K562 (cell line): Measurements from ENCODE around the gene COL20A1. TPM values are rescaled to one million over a fixed set of nuclear protein-coding genes. Genes with fewer than 3 reads are reported as not detected.
A peak's percentile ranks its signal among the peaks of the same experiment; 100 is the strongest.

ENCODE experiments used
- C11orf30 ChIP-seq: fragments of 450-650 bp; IDR thresholded peaks from 2 replicates; pipeline ENCODE4 v1.6.1; 2016; ENCODE audit warnings: low read depth, mild to moderate bottlenecking
- ELF1 ChIP-seq: fragments of 200-800 bp; sonication (Bioruptor generic); IDR thresholded peaks from 2 replicates; pipeline ENCODE4 v1.6.1; 2016; ENCODE audit warnings: missing genetic modification characterization, missing compliant biosample characterization
- PHF8 ChIP-seq: fragments of 200-600 bp; sonication (generic); IDR thresholded peaks from 2 replicates; pipeline ENCODE4 v1.6.1; 2012; ENCODE audit warnings: mixed run types, mild to moderate bottlenecking, inconsistent platforms, low read length, moderate library complexity, borderline replicate concordance
- PHTF2 ChIP-seq: fragments of 250-450 bp; sonication (Bioruptor Pico); IDR thresholded peaks from 2 replicates; pipeline ENCODE4 v1.5.0; 2021; ENCODE audit warnings: mild to moderate bottlenecking
- PRDM10 ChIP-seq: fragments of 450-650 bp; IDR thresholded peaks from 2 replicates; pipeline ENCODE4 v1.6.1; 2018; ENCODE audit not compliant: partially characterized antibody
- SMAD3 ChIP-seq: fragments of 450-650 bp; formaldehyde crosslinking; conservative IDR thresholded peaks from 2 replicates; pipeline ENCODE4 v1.4.0; 2020; ENCODE audit warnings: mild to moderate bottlenecking
- SRF ChIP-seq, 2 experiments: fragments of 250-450, 450-650 bp in 1 of 2; sonication (Bioruptor Pico) in 1 of 2; sonication (generic) in 1 of 2; formaldehyde crosslinking; IDR thresholded peaks; 2 replicates each; pipeline versions ENCODE4 v1.5.0 to v1.5.1; 2020 to 2022; ENCODE audit warnings: mild to moderate bottlenecking in 1 of 2, missing genetic modification reagents in 1 of 2
- TAF7 ChIP-seq: fragments of 450-650 bp; IDR thresholded peaks from 2 replicates; pipeline ENCODE4 v1.6.1; 2016; ENCODE audit warnings: missing genetic modification characterization, missing compliant biosample characterization
- ZBTB40 ChIP-seq, 2 experiments: fragments of 450-650 bp in 1 of 2; sonication (generic) in 1 of 2; formaldehyde crosslinking in 1 of 2; IDR thresholded peaks; 2 replicates each; pipeline versions ENCODE4 v1.7.1 to v1.9.0; 2016 to 2022; ENCODE audit warnings: inconsistent platforms in 1 of 2, mild to moderate bottlenecking in 1 of 2, missing genetic modification reagents in 1 of 2
- polyA plus RNA-seq, 8 experiments: library from polyadenylated mRNA; depleted of rRNA in 4 of 8; stranded (reverse) in 5 of 8; unstranded in 3 of 8; fragments of >200 nt; fragmentation: Nextera tagmentation in 2 of 8; fragmentation: Illumina TruSeq in 1 of 8; extraction: Ambion mirVana in 2 of 8; extraction: Trizol in 1 of 8; gene quantifications; 2 replicates each; pipeline versions ENCODE4 v1.2.1 to v1.2.3, GENCODE V29; 2011 to 2014; ENCODE audit warnings: inconsistent platforms in 1 of 8, missing spikeins in 1 of 8
- total RNA-seq, 7 experiments: library from RNA; depleted of rRNA in 6 of 7; stranded (reverse); fragments of >200 nt in 6 of 7; fragmentation: Illumina TruSeq in 2 of 7; extraction: Trizol in 2 of 7; gene quantifications; 2 replicates each; pipeline versions ENCODE4 v1.2.1 to v1.2.3, GENCODE V29; 2011 to 2021; ENCODE audit warnings: low replicate concordance in 1 of 7
- TF ChIP-seq, protein P1 (sequence below): fragments of 450-650 bp; IDR thresholded peaks from 2 replicates; pipeline ENCODE4 v1.6.1; 2016; ENCODE audit warnings: low read depth, mild to moderate bottlenecking, moderate library complexity
- TF ChIP-seq, protein P2 (sequence below): conservative IDR thresholded peaks from 2 replicates; pipeline ENCODE4 v1.6.1; 2011; ENCODE audit warnings: low read depth, mild to moderate bottlenecking, low read length; ENCODE audit not compliant: control insufficient read depth

Gene COL20A1
- total and polyA plus RNA-seq, 9 of the 15 experiments (the other 6 are each of a cell fraction or from before 2014, with no cell fraction given) = not detected

GRCh38 chr20:63327231-63327745 is 34.3 kb downstream of the COL20A1 start (continued):
- TF ChIP-seq, protein P1, sequence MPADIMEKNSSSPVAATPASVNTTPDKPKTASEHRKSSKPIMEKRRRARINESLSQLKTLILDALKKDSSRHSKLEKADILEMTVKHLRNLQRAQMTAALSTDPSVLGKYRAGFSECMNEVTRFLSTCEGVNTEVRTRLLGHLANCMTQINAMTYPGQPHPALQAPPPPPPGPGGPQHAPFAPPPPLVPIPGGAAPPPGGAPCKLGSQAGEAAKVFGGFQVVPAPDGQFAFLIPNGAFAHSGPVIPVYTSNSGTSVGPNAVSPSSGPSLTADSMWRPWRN = no peak
- no peak for TF ChIP-seq PRDM10
- TF ChIP-seq, protein P2, sequence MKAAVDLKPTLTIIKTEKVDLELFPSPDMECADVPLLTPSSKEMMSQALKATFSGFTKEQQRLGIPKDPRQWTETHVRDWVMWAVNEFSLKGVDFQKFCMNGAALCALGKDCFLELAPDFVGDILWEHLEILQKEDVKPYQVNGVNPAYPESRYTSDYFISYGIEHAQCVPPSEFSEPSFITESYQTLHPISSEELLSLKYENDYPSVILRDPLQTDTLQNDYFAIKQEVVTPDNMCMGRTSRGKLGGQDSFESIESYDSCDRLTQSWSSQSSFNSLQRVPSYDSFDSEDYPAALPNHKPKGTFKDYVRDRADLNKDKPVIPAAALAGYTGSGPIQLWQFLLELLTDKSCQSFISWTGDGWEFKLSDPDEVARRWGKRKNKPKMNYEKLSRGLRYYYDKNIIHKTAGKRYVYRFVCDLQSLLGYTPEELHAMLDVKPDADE = no peak
- TF ChIP-seq SRF (CRISPR knock-in tag; IDR thresholded peaks at IDR 0.05) = no peak
- peak; percentile 33; the same call in 1 of the 2 replicates for TF ChIP-seq ELF1 (tag)
- TF ChIP-seq PHTF2 (CRISPR knock-in tag) = no peak
- TF ChIP-seq C11orf30 = no peak
- no peak for TF ChIP-seq PHF8
- TF ChIP-seq ZBTB40 (IDR thresholded peaks at IDR 0.05) = peak; percentile 6; the same call in 1 of the 2 replicates
- no peak for TF ChIP-seq ZBTB40 (CRISPR knock-in tag; IDR thresholded peaks at IDR 0.05)
- no peak for TF ChIP-seq TAF7 (tag)
- TF ChIP-seq SMAD3 = no peak
